ENCODE results near the gene ZCCHC8. TPM values are rescaled to one million over a fixed set of nuclear protein-coding genes. Genes with fewer than 3 reads are reported as not detected.

The ZCCHC8 gene
- total RNA-seq = 9.6 and 12.2 TPM in 2 replicates

GRCh38 chr12:122500685-122501488 is at the start of gene ZCCHC8:
Gene ZCCHC8 (minus strand): TSS chr12:122500932. CDS start chr12:122500840, 92 bp downstream.

GRCh38 chr12:122526683-122527477 is 26.1 kb upstream of the ZCCHC8 start, which contains the start of the genes KNTC1 and RSRC2:
Gene KNTC1 (plus strand): TSS chr12:122527249. CDS start chr12:122530064, 2,815 bp downstream.
Gene RSRC2 (minus strand): TSS chr12:122526936. CDS start chr12:122526853, 83 bp downstream.

DNA sequence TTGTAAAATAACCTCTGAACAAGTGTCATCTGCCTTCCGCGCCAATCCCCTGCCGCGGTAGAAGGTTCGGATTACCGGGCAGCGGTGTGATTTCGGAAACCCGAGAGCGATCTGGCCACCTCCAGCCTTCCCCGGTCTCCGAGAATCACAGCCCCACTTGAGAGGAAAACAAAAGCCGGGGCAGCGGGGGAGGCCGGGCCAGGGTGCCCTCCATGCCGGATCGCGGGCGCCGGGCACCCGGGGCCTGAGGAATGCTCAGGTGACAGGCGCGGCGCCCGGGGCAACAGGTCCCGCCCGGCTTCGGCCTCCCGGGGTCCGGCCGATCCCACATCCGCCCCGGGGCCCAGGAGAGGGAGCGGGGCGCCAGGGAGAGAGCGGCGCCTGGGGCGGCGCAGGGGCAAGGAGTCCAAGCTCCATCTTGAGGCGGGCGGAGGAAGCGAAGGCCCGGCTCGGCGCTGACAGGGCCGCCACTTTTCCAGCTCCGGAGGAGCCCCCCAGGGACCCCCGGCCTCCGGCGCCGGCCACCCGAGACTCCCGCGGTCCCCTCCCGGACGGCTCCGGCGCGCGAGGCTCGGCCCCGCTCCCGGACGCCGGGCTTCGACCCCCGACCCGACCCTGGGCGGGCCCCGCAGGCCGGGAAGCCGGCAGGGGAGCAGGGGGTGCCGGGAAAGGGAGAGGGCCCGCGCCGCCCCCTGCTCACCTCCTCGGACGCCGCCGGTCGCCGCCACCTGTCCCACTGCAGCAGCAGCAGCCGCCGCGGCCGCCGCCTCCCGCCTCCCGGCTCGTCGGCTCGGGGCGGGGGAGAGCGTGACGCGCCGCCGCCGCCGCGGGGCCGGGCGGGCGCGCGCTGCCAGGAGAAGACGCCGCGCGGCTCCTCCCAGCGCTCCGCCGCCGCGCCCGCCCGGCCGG is 78.7 kb downstream of the ZCCHC8 start, which contains the start of gene CLIP1:
Gene CLIP1, minus strand, starts transcription at position 849 of the 909 bp plus-strand sequence. CDS start 42,217 bp downstream, outside the sequence.

Other genes starting within 250 kb of the ZCCHC8 start
- 9.4 and 10.5 TPM in 2 replicates for gene VPS33A, start 234.4 kb downstream of the ZCCHC8 start, total RNA-seq
- 19.9 and 22.0 TPM in 2 replicates for gene CLIP1, start 78.3 kb downstream of the ZCCHC8 start, total RNA-seq
- 31.3 and 31.4 TPM in 2 replicates for gene RSRC2, start 26.0 kb upstream of the ZCCHC8 start, total RNA-seq
- 5.2 and 6.8 TPM in 2 replicates for gene KNTC1, start 26.3 kb upstream of the ZCCHC8 start, total RNA-seq
- gene HCAR2, start 202.4 kb upstream of the ZCCHC8 start, total RNA-seq = not detected in 2 replicates
- gene HCAR3, start 215.9 kb upstream of the ZCCHC8 start, total RNA-seq = not detected in 2 replicates
- gene HCAR1, start 229.9 kb upstream of the ZCCHC8 start, total RNA-seq = 0.16 and 0.54 TPM in 2 replicates

All from cardiac atrium fibroblast (primary cell).